ENCODE measurements around the gene ATOH8. TPM values are rescaled to one million over a fixed set of nuclear protein-coding genes. Genes with fewer than 3 reads are reported as not detected.

The ATOH8 gene
- total RNA-seq, 2 experiments from 2014 or later, result not detected

GRCh38 chr2:85733121-85733960 is 20.4 kb upstream of the ATOH8 start:
- ChIA-PET CTCF (interaction anchor here (0.6 to 2.9 kb wide), 2 partner anchors 80 to 83 kb away, joined by 3 to 8 read pairs; no protein-coding TSS in a partner anchor), POLR2A (no interaction called here)

GRCh38 chr2:85734015-85734414 is 19.8 kb upstream of the ATOH8 start:
- POLR2A ChIA-PET, result no interaction called here
- CTCF ChIA-PET, result interaction anchor here (0.6 to 2.9 kb wide), 2 partner anchors 80 to 82 kb away, joined by 3 to 8 read pairs; no protein-coding TSS in a partner anchor

- POLR2A ChIA-PET, result interaction anchor here (0.6 kb wide), 1 partner anchor 19 kb away, joined by 3 read pairs; the partner anchor contains the start of gene ATOH8
- CTCF ChIA-PET, result interaction anchor here (1.3 kb wide), 1 partner anchor 28 kb away, joined by 5 read pairs; no protein-coding TSS in a partner anchor
These were observed 18.7 kb upstream of the ATOH8 start for GRCh38 chr2:85734942-85735608.

- POLR2A ChIA-PET, result interaction anchor here (0.6 kb wide), 1 partner anchor 18 kb away, joined by 3 read pairs; the partner anchor contains the start of gene ATOH8
These were observed 18.1 kb upstream of the ATOH8 start for GRCh38 chr2:85735691-85736090.

GRCh38 chr2:85736456-85737355 is 17.1 kb upstream of the ATOH8 start:
- ChIA-PET CTCF (interaction anchor here (0.6 to 1.5 kb wide), 3 partner anchors 8 to 14 kb away, joined by 3 to 5 read pairs (median 4); no protein-coding TSS in a partner anchor), POLR2A (no interaction called here)

More at GRCh38 chr2:85735691-85736090, 18.1 kb upstream of the ATOH8 start:
- CTCF ChIA-PET, result interaction anchor here (0.9 to 1.3 kb wide), 2 partner anchors 9 to 28 kb away, joined by 4 to 5 read pairs; no protein-coding TSS in a partner anchor

- ChIA-PET CTCF (interaction anchor here (0.7 to 1.5 kb wide), 2 partner anchors 12 to 27 kb away, joined by 3 to 5 read pairs; no protein-coding TSS in a partner anchor), POLR2A (no interaction called here)
These were observed 16.3 kb upstream of the ATOH8 start for GRCh38 chr2:85737481-85737880.

- CTCF ChIA-PET, result interaction anchor here (0.7 to 1.0 kb wide), 2 partner anchors 9 to 28 kb away, joined by 3 to 4 read pairs; no protein-coding TSS in a partner anchor
- POLR2A ChIA-PET, result interaction anchor here (0.6 kb wide), 1 partner anchor 339 kb away, joined by 5 read pairs; no protein-coding TSS in a partner anchor
These were observed 15.8 kb upstream of the ATOH8 start for GRCh38 chr2:85737961-85738360.

- POLR2A ChIA-PET, result no interaction called here
- CTCF ChIA-PET, result no interaction called here
These were observed 13.6 kb upstream of the ATOH8 start for GRCh38 chr2:85740193-85740592.

- ChIA-PET POLR2A (no interaction called here), CTCF (interaction anchor here (0.9 kb wide), 1 partner anchor 10 kb away, joined by 3 read pairs; no protein-coding TSS in a partner anchor)
These were observed 12.5 kb upstream of the ATOH8 start for GRCh38 chr2:85741211-85741832.

- ChIA-PET CTCF (no interaction called here), POLR2A (no interaction called here)
These were observed 11.8 kb upstream of the ATOH8 start for GRCh38 chr2:85741833-85742455.

GRCh38 chr2:85743304-85743978 is 10.3 kb upstream of the ATOH8 start:
- ChIA-PET CTCF (interaction anchor here (0.6 to 2.0 kb wide), 2 partner anchors 71 to 84 kb away, joined by 4 to 5 read pairs; no protein-coding TSS in a partner anchor), POLR2A (no interaction called here)

- POLR2A ChIA-PET, result no interaction called here
- CTCF ChIA-PET, result interaction anchor here (0.6 to 2.0 kb wide), 2 partner anchors 70 to 84 kb away, joined by 4 to 5 read pairs; no protein-coding TSS in a partner anchor
These were observed 9.7 kb upstream of the ATOH8 start for GRCh38 chr2:85744055-85744454.

- POLR2A ChIA-PET, result no interaction called here
- CTCF ChIA-PET, result interaction anchor here (0.9 to 2.0 kb wide), 3 partner anchors 9 to 69 kb away, joined by 3 to 5 read pairs (median 4); no protein-coding TSS in a partner anchor
These were observed 8.8 kb upstream of the ATOH8 start for GRCh38 chr2:85744741-85745601.

- ChIA-PET CTCF (interaction anchor here (1.4 to 2.0 kb wide), 2 partner anchors 16 to 69 kb away, joined by 3 to 5 read pairs; no protein-coding TSS in a partner anchor), POLR2A (no interaction called here)
These were observed 8.2 kb upstream of the ATOH8 start for GRCh38 chr2:85745619-85746018.

- POLR2A ChIA-PET, result no interaction called here
These were observed 7.3 kb upstream of the ATOH8 start for GRCh38 chr2:85746321-85747004.

GRCh38 chr2:85747441-85747840 is 6.3 kb upstream of the ATOH8 start:
- ChIA-PET CTCF (interaction anchor here (1.5 to 6.8 kb wide), 2 partner anchors 18 to 66 kb away, joined by 4 to 46 read pairs; no protein-coding TSS in a partner anchor), POLR2A (interaction anchor here (0.7 kb wide), 1 partner anchor 94 kb away, joined by 4 read pairs; no protein-coding TSS in a partner anchor)

More at GRCh38 chr2:85746321-85747004, 7.3 kb upstream of the ATOH8 start:
- CTCF ChIA-PET, result interaction anchor here (0.5 kb wide), 1 partner anchor 91 kb away, joined by 3 read pairs; no protein-coding TSS in a partner anchor
